Measurements from ENCODE around the gene MORN4. TPM values are rescaled to one million over a fixed set of nuclear protein-coding genes. Genes with fewer than 3 reads are reported as not detected.

Gene MORN4
- total and polyA plus RNA-seq, 2 donors (not counting 3 experiments of a cell fraction or from before 2014, with no cell fraction given): 12.2 to 13.9 TPM

DNA sequence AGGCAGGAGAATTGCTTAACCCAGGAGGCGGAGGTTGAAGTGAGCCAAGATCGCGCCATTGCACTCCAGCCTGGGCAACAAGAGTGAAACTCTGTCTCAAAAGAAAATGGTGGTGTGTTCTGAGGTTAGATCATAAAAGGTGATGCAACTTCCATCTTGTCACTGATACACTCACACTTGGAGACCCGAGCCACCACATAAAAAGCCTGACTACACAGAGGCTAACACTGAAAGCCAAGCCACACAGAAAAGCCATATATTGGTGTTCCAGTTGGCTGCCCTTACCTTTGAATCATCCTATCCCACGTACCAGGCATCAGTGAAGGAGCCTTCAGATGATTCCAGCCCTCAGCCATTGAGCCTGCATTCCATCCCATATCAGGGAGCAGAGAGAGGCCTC, 4.0 kb downstream of the MORN4 start:
- Histone ChIP-seq H3K9me3 (replicated peaks; ENCODE audit: control insufficient read depth, insufficient read depth, low read length) (no peaks in the 10 kb centered on the region), H3K4me3 (replicated peaks in 1 of 3; ENCODE audit: insufficient read depth in 1 of 3, low read depth in 1 of 3, low read length in 3 of 3) (no peak overlapping the region), H3K27ac (ENCODE audit: insufficient read depth, low read depth, low read length) (no peak overlapping the region), H3K27me3 (ENCODE audit: control insufficient read depth in 2 of 2, insufficient read depth in 2 of 2, low read length in 2 of 2) (no peaks in the 10 kb centered on the region), H3K9me1 (replicated peaks; ENCODE audit: control insufficient read depth, extremely low read depth, insufficient read depth, low read length) (no peaks in the 10 kb centered on the region), H3K36me3 (ENCODE audit: control insufficient read depth in 2 of 2, extremely low read depth in 1 of 2, insufficient read depth in 2 of 2, low read length in 2 of 2) (no peaks in the 10 kb centered on the region), H4K20me1 (replicated peaks; ENCODE audit: control insufficient read depth, extremely low read depth, insufficient read depth, low read length) (no peaks in the 10 kb centered on the region), H3K79me2 (ENCODE audit: control insufficient read depth, insufficient read depth, low read length) (no peaks in the 10 kb centered on the region), H3K9ac (replicated peaks; ENCODE audit: extremely low read depth, insufficient read depth, low read length) (no peak overlapping the region), H3K4me1 (ENCODE audit: control insufficient read depth, extremely low read depth, insufficient read depth, low read length) (peaks cover 3% of the 10 kb centered on the region), H3K4me2 (ENCODE audit: insufficient read depth, low read length) (no peak overlapping the region), H2AFZ (ENCODE audit: low read depth, low read length) (no peak overlapping the region)
- dilution Hi-C loops (cut with MboI; ENCODE audit: extremely low pct_ligation_motif_present, low sequenced_read_pairs) (no loop called here), intact Hi-C loops (cut with micrococcal nuclease) (no loop called here)
- ChIA-PET CTCF (no interaction called here), POLR2A (no interaction called here)
- FAIRE-seq (no peak), DNase-seq (ENCODE audit: low read depth, low spot score) (no peak)
- no peak for TF ChIP-seq POLR2A (IDR thresholded peaks at IDR 0.05; ENCODE audit: low read depth, low read length)
- no peak for TF ChIP-seq GATA2 (IDR thresholded peaks at IDR 0.05; ENCODE audit: insufficient read depth, insufficient read length, low read depth, low read length)
- TF ChIP-seq, protein P1, sequence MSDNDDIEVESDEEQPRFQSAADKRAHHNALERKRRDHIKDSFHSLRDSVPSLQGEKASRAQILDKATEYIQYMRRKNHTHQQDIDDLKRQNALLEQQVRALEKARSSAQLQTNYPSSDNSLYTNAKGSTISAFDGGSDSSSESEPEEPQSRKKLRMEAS (IDR thresholded peaks at IDR 0.05; ENCODE audit: insufficient read depth, insufficient read length): no peak
- no peak for TF ChIP-seq EZH2 (IDR thresholded peaks at IDR 0.05; ENCODE audit: borderline replicate concordance, low read depth, low read length, severe bottlenecking)
- TF ChIP-seq, protein P2, sequence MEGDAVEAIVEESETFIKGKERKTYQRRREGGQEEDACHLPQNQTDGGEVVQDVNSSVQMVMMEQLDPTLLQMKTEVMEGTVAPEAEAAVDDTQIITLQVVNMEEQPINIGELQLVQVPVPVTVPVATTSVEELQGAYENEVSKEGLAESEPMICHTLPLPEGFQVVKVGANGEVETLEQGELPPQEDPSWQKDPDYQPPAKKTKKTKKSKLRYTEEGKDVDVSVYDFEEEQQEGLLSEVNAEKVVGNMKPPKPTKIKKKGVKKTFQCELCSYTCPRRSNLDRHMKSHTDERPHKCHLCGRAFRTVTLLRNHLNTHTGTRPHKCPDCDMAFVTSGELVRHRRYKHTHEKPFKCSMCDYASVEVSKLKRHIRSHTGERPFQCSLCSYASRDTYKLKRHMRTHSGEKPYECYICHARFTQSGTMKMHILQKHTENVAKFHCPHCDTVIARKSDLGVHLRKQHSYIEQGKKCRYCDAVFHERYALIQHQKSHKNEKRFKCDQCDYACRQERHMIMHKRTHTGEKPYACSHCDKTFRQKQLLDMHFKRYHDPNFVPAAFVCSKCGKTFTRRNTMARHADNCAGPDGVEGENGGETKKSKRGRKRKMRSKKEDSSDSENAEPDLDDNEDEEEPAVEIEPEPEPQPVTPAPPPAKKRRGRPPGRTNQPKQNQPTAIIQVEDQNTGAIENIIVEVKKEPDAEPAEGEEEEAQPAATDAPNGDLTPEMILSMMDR (IDR thresholded peaks at IDR 0.05; ENCODE audit: extremely low read depth in 1 of 2, insufficient read depth in 1 of 2, low read depth in 1 of 2, low read length in 2 of 2): no peak
- no peak for TF ChIP-seq POLR2AphosphoS5 (IDR thresholded peaks at IDR 0.05; ENCODE audit: insufficient read depth, low read depth, low read length)
- no peak for TF ChIP-seq MYC (IDR thresholded peaks at IDR 0.05; ENCODE audit: low read depth, low read length)
- no peak for TF ChIP-seq FOS (IDR thresholded peaks at IDR 0.05; ENCODE audit: borderline replicate concordance, insufficient read depth, low read length)
- TF ChIP-seq JUN (IDR thresholded peaks at IDR 0.05; ENCODE audit: borderline replicate concordance, insufficient read depth, insufficient read length, low read depth): no peak
- BruUV-seq (replicated peaks): no TSS peak

All from endothelial cell of umbilical vein (primary cell).